Vagina (tissue), 2 donors: ENCODE results near the gene DRGX. TPM values are rescaled to one million over a fixed set of nuclear protein-coding genes. Genes with fewer than 3 reads are reported as not detected.

ENCODE experiments used
- DNase-seq, 2 donors: peaks; one replicate each; pipeline ENCODE4 v3.0.0-alpha.2; 2017; ENCODE audit errors: extremely low spot score in 2 of 2
- H3K27ac ChIP-seq: fragments of 200-600 bp; sonication (generic); one replicate; pipeline ENCODE4 v1.5.1; 2019
- H3K27me3 ChIP-seq: fragments of 200-600 bp; sonication (generic); one replicate; pipeline ENCODE4 v1.5.1; 2019
- H3K36me3 ChIP-seq, 2 donors: fragments of 200-600 bp; sonication (generic); one replicate each; pipeline ENCODE4 v1.5.1; 2017 to 2019
- H3K4me1 ChIP-seq: fragments of 200-600 bp; sonication (generic); one replicate; pipeline ENCODE4 v1.5.1; 2019
- H3K4me3 ChIP-seq, 2 donors: fragments of 200-600 bp; sonication (generic); 1 replicate in 1 of 2; 2 replicates in 1 of 2; pipeline ENCODE4 v1.5.1; 2016 to 2019
- H3K9me3 ChIP-seq: fragments of 200-600 bp; sonication (generic); one replicate; pipeline ENCODE4 v1.5.1; 2019
- POLR2A ChIP-seq, 2 donors: fragments of 450-650 bp; IDR thresholded peaks; one replicate each; pipeline ENCODE4 v1.6.1; 2017; ENCODE audit warnings: antibody characterized with exemption in 2 of 2, mild to moderate bottlenecking in 2 of 2, moderate library complexity in 2 of 2
- POLR2AphosphoS5 ChIP-seq, 2 donors: sonication (generic); formaldehyde crosslinking; IDR thresholded peaks; one replicate each; pipeline ENCODE4 v1.9.0; 2017; ENCODE audit warnings: antibody characterized with exemption in 2 of 2, mild to moderate bottlenecking in 2 of 2, low read depth in 1 of 2; ENCODE audit not compliant: insufficient read depth in 1 of 2
- intact Hi-C: fragments of 100-400 bp; cut with DNase I; formaldehyde crosslinking; loops from one replicate; pipeline ENCODE4 v1.15.1; 2023
- total RNA-seq: library from RNA; depleted of rRNA; stranded (reverse); fragments of >200 nt; gene quantifications from one replicate; pipeline ENCODE4 v1.2.3, GENCODE V29; 2016
- TF ChIP-seq, protein P1 (sequence below), 3 experiments: fragments of 450-650 bp in 2 of 3; fragments of 200-600 bp in 1 of 3; sonication (generic) in 1 of 3; IDR thresholded peaks; one replicate each; pipeline ENCODE4 v1.5.1; 2017 to 2019; ENCODE audit warnings: antibody characterized with exemption in 3 of 3, mild to moderate bottlenecking in 2 of 3, moderate library complexity in 2 of 3

DRGX gene
- total RNA-seq, 1 donor from 2014 or later, result not detected

- Histone ChIP-seq H3K4me1 (no peaks in the 10 kb centered on the region), H3K27ac (no peak overlapping the region), H3K9me3 (no peaks in the 10 kb centered on the region), H3K4me3 (no peak overlapping the region), H3K27me3 (no peaks in the 10 kb centered on the region), H3K36me3 (no peaks in the 10 kb centered on the region)
- intact Hi-C loops, result loop anchor here (5.0 kb wide), 1 partner anchor 104 kb away; no protein-coding TSS in a partner anchor
- DNase-seq, result no peak
- TF ChIP-seq POLR2AphosphoS5 (IDR thresholded peaks at IDR 0.05; ENCODE audit: insufficient read depth in 1 of 2, low read depth in 1 of 2) (no peak), POLR2A (IDR thresholded peaks at IDR 0.05) (no peak)
- TF ChIP-seq, protein P1, sequence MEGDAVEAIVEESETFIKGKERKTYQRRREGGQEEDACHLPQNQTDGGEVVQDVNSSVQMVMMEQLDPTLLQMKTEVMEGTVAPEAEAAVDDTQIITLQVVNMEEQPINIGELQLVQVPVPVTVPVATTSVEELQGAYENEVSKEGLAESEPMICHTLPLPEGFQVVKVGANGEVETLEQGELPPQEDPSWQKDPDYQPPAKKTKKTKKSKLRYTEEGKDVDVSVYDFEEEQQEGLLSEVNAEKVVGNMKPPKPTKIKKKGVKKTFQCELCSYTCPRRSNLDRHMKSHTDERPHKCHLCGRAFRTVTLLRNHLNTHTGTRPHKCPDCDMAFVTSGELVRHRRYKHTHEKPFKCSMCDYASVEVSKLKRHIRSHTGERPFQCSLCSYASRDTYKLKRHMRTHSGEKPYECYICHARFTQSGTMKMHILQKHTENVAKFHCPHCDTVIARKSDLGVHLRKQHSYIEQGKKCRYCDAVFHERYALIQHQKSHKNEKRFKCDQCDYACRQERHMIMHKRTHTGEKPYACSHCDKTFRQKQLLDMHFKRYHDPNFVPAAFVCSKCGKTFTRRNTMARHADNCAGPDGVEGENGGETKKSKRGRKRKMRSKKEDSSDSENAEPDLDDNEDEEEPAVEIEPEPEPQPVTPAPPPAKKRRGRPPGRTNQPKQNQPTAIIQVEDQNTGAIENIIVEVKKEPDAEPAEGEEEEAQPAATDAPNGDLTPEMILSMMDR (IDR thresholded peaks at IDR 0.05), result no peak
Measured at GRCh38 chr10:49408519-49409306, 12.8 kb upstream of the DRGX start.

- Histone ChIP-seq H3K4me1 (no peaks in the 10 kb centered on the region), H3K27me3 (no peaks in the 10 kb centered on the region), H3K27ac (no peak overlapping the region), H3K36me3 (no peaks in the 10 kb centered on the region), H3K4me3 (no peak overlapping the region), H3K9me3 (no peaks in the 10 kb centered on the region)
- no peak for DNase-seq
- TF ChIP-seq POLR2A (IDR thresholded peaks at IDR 0.05) (no peak), POLR2AphosphoS5 (IDR thresholded peaks at IDR 0.05; ENCODE audit: insufficient read depth in 1 of 2, low read depth in 1 of 2) (no peak)
- TF ChIP-seq, protein P1 (IDR thresholded peaks at IDR 0.05), result peak; percentile 40 to 79 (median 63)
- intact Hi-C loops, result loop anchor here (5.0 kb wide), 1 partner anchor 105 kb away; no protein-coding TSS in a partner anchor
Measured at GRCh38 chr10:49407552-49408137, 11.8 kb upstream of the DRGX start.

DNA sequence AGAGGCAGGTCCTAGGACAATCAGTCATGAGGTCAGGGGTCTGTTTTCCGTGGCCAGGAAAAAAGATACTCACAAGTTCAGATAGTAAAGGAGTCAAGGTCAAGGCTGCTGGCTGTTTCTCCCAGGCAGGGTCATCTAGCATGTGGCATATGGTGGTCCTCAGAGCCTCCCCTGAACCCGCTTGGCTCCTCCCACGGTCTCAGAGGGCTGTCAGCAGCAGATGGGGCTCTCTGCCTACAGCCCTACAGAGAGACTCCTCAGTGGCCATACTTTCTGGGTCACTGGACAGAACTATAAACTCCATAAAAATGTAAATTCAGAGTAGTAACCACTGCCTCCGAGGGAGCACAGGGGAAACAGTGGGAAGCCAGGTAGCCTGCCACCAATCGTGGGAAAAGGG lies 11.3 kb upstream of the DRGX start:
- intact Hi-C loops, result loop anchor here (5.0 kb wide), 1 partner anchor 105 kb away; no protein-coding TSS in a partner anchor
- H3K27ac ChIP-seq, result no peak overlapping the region
- DNase-seq, result no peak

DNA sequence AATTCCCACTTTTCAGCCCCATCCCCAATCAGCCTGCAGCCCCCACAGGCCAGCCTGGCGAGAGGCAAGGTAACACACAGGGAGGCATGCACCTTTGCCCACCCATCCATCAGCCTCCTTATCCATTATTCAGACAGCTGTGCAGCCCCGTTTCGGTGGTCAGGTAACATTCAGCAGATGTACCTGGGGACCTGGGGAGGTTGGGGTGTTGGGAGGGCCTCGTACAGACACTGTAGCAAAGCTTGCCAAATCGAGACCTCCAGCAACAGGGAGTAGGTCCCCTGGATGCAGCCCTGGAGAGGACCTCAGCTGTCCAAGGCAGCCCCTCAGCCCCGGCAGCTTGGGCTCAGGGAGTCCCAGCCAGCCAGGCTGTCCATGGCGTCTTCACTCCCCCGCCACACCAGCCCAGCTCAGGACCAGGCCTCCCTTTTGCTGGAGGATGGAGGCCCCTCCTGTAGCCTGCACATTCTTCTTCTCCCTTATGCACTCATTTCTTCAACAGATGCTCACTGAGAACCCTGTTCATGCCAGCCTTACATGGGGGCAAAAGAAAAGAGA lies 8.5 kb upstream of the DRGX start:
- Histone ChIP-seq H3K4me1 (no peaks in the 10 kb centered on the region), H3K27ac (no peak overlapping the region), H3K4me3 (no peak overlapping the region), H3K36me3 (no peaks in the 10 kb centered on the region), H3K9me3 (no peaks in the 10 kb centered on the region), H3K27me3 (no peaks in the 10 kb centered on the region)
- DNase-seq, result no peak
- intact Hi-C loops, result no loop called here
- TF ChIP-seq, protein P1 (IDR thresholded peaks at IDR 0.05), result no peak
- no peak for TF ChIP-seq POLR2A (IDR thresholded peaks at IDR 0.05)
- no peak for TF ChIP-seq POLR2AphosphoS5 (IDR thresholded peaks at IDR 0.05; ENCODE audit: insufficient read depth in 1 of 2, low read depth in 1 of 2)

More for the DNA sequence above, 11.3 kb upstream of the DRGX start:
- Histone ChIP-seq H3K36me3 (no peaks in the 10 kb centered on the region), H3K27me3 (no peaks in the 10 kb centered on the region), H3K4me1 (no peaks in the 10 kb centered on the region), H3K9me3 (no peaks in the 10 kb centered on the region), H3K4me3 (no peak overlapping the region)
- TF ChIP-seq POLR2AphosphoS5 (IDR thresholded peaks at IDR 0.05; ENCODE audit: insufficient read depth in 1 of 2, low read depth in 1 of 2), result no peak
- no peak for TF ChIP-seq POLR2A (IDR thresholded peaks at IDR 0.05)
- TF ChIP-seq, protein P1 (IDR thresholded peaks at IDR 0.05), result no peak
